ENCODE results near the gene MARCO.

Gene MARCO

GRCh38 chr2:119024568-119024967, 82.6 kb downstream of the MARCO start:
- H2AFZ ChIP-seq (ENCODE audit: low read depth): no peak overlapping the region
- H3K9ac ChIP-seq: no peak overlapping the region
- no peak overlapping the region for H3K27ac ChIP-seq
- H3K36me3 ChIP-seq (ENCODE audit: insufficient read depth): no peaks in the 10 kb centered on the region
- H3K27me3 ChIP-seq (ENCODE audit: insufficient read depth, low read depth): no peaks in the 10 kb centered on the region
- TF ChIP-seq CTCF (conservative IDR thresholded peaks at IDR 0.05; ENCODE audit: low read depth, low read length): no peak
- no peak overlapping the region for H3K4me3 ChIP-seq (IDR thresholded peaks at IDR 0.05; ENCODE audit: insufficient read depth, low read depth, low read length)
- no peaks in the 10 kb centered on the region for H4K20me1 ChIP-seq (ENCODE audit: insufficient read depth)
- H3K4me2 ChIP-seq: no peak overlapping the region
- no peaks in the 10 kb centered on the region for H3K4me1 ChIP-seq (ENCODE audit: low read depth, poor library complexity, severe bottlenecking)
- no peaks in the 10 kb centered on the region for H3K79me2 ChIP-seq (ENCODE audit: insufficient read depth, low read depth)

- Histone ChIP-seq H3K4me3 (IDR thresholded peaks at IDR 0.05; ENCODE audit: insufficient read depth, low read depth, low read length) (no peak overlapping the region), H4K20me1 (ENCODE audit: insufficient read depth) (no peaks in the 10 kb centered on the region), H3K27ac (no peak overlapping the region), H3K4me1 (ENCODE audit: low read depth, poor library complexity, severe bottlenecking) (no peaks in the 10 kb centered on the region), H3K79me2 (ENCODE audit: insufficient read depth, low read depth) (no peaks in the 10 kb centered on the region), H2AFZ (ENCODE audit: low read depth) (no peak overlapping the region), H3K36me3 (ENCODE audit: insufficient read depth) (no peaks in the 10 kb centered on the region), H3K4me2 (no peak overlapping the region), H3K27me3 (ENCODE audit: insufficient read depth, low read depth) (no peaks in the 10 kb centered on the region), H3K9ac (no peak overlapping the region)
- TF ChIP-seq CTCF (conservative IDR thresholded peaks at IDR 0.05; ENCODE audit: low read depth, low read length): no peak
Measured at GRCh38 chr2:119025013-119025412, 83.0 kb downstream of the MARCO start.

GRCh38 chr2:119025762-119026351, 83.9 kb downstream of the MARCO start:
- Histone ChIP-seq H3K27me3 (ENCODE audit: insufficient read depth, low read depth) (no peaks in the 10 kb centered on the region), H3K4me3 (IDR thresholded peaks at IDR 0.05; ENCODE audit: insufficient read depth, low read depth, low read length) (no peak overlapping the region), H2AFZ (ENCODE audit: low read depth) (no peak overlapping the region), H3K4me1 (ENCODE audit: low read depth, poor library complexity, severe bottlenecking) (no peaks in the 10 kb centered on the region), H3K27ac (no peak overlapping the region), H4K20me1 (ENCODE audit: insufficient read depth) (no peaks in the 10 kb centered on the region), H3K79me2 (ENCODE audit: insufficient read depth, low read depth) (no peaks in the 10 kb centered on the region), H3K36me3 (ENCODE audit: insufficient read depth) (no peaks in the 10 kb centered on the region), H3K4me2 (no peak overlapping the region), H3K9ac (no peak overlapping the region)
- no peak for TF ChIP-seq CTCF (conservative IDR thresholded peaks at IDR 0.05; ENCODE audit: low read depth, low read length)

- Histone ChIP-seq H3K27ac (no peak overlapping the region), H3K79me2 (ENCODE audit: insufficient read depth, low read depth) (no peaks in the 10 kb centered on the region), H3K4me2 (no peak overlapping the region), H4K20me1 (ENCODE audit: insufficient read depth) (no peaks in the 10 kb centered on the region), H3K27me3 (ENCODE audit: insufficient read depth, low read depth) (no peaks in the 10 kb centered on the region), H3K36me3 (ENCODE audit: insufficient read depth) (no peaks in the 10 kb centered on the region), H3K4me3 (IDR thresholded peaks at IDR 0.05; ENCODE audit: insufficient read depth, low read depth, low read length) (no peak overlapping the region), H2AFZ (ENCODE audit: low read depth) (no peak overlapping the region), H3K4me1 (ENCODE audit: low read depth, poor library complexity, severe bottlenecking) (no peaks in the 10 kb centered on the region), H3K9ac (no peak overlapping the region)
- no peak for TF ChIP-seq CTCF (conservative IDR thresholded peaks at IDR 0.05; ENCODE audit: low read depth, low read length)
Measured at GRCh38 chr2:119026890-119027289, 84.9 kb downstream of the MARCO start.

Data from KMS-11 (cell line).